Activated T-helper 1 cell treated with Interleukin-2 at 50 U/mL for 16 hours (primary cell): ENCODE results near the gene TMED6.

Experiments
- DNase-seq: peaks from one replicate; pipeline ENCODE4 v3.0.0-alpha.2; 2020; ENCODE audit warnings: low read depth

Gene TMED6

DNA sequence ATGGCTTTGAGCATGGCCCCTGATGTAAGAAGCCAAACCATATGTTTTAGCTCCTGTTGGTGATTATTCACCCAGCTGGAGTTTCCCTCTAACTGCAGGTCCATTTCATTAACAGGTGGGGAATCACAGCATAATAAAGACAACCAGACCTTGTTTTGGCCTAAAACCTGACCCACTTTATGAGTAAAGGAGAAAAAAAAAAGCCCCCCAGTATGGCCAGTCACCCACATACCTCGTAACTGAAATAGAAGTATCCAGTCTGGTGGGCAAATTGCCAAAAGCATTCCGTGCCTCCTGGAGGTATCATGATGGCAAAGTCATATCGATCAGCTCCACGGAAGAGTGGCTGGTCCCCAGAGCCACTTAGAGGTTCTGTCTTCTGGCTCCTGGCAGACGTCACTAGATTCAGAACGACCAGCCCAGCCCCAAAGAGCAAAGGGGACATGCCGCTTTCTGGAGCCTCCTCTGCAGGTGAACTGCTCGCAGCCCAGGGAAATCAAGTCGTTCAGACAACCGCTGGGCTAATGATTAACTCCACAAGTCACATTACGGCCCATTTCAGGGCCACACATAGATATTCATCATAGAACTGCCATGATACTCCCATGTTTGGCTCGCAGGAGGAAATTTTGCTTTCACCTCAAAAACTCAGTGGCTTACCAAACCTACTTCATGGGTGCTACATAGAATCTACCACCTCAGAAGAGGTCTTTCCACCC is at the start of gene TMED6:
TSS of gene TMED6 (minus strand) at position 478 of the 719 bp plus-strand sequence. CDS start at position 445, 33 bp downstream.
- DNase-seq = no peak

DNA sequence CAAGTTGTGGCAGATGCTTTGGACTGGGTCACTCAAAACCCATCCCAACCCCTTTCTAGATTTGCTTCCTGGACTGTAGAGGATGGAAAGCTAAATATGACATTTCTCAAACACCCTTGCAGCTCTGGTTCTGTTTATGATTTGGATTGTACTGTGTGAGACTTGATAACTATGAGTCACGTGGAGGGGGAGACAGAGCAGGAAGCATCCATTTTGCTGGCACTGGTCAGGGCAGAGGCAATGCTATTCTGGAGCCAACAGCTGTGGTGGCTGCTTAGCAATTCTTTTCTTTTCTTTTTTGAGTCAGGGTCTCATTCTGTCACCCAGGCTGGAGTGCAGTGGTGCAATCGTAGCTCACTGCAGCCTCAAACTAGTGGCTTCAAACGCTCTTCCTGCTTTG is 47.8 kb upstream of the TMED6 start:
- no peak for DNase-seq

DNA sequence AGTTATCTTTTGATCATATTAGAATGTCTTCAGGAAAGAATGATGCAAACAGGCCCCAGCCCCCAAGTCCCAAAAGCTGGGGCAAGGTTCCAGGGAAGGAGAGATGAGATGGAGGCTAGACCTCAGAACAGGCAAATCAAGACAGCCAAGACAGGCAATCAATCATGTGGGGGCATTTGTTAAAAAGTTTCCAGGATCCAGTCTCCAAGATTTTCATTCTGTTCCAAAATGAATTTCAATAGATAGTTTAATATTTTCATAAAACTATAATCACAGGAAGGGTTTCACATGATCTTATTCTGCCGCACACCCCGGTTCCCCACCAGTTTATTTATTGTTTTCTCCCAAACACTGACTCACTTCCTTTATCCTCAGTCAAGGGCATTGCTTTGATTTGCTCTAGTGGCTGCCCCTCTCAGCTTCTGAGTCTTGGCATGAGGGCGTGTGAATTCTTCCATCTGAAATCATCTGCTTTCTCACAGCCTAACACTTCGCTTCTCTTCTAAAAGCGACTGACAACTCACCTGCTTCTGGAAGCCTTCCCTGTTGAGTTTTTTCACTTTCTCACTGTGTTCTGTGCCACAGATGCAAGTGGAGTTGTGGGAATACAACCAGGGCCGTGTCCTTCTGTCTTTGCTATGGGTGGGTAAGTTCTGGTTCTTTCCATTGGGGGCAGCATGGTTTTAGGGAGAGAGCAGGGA is 46.4 kb upstream of the TMED6 start:
- DNase-seq = no peak

DNA sequence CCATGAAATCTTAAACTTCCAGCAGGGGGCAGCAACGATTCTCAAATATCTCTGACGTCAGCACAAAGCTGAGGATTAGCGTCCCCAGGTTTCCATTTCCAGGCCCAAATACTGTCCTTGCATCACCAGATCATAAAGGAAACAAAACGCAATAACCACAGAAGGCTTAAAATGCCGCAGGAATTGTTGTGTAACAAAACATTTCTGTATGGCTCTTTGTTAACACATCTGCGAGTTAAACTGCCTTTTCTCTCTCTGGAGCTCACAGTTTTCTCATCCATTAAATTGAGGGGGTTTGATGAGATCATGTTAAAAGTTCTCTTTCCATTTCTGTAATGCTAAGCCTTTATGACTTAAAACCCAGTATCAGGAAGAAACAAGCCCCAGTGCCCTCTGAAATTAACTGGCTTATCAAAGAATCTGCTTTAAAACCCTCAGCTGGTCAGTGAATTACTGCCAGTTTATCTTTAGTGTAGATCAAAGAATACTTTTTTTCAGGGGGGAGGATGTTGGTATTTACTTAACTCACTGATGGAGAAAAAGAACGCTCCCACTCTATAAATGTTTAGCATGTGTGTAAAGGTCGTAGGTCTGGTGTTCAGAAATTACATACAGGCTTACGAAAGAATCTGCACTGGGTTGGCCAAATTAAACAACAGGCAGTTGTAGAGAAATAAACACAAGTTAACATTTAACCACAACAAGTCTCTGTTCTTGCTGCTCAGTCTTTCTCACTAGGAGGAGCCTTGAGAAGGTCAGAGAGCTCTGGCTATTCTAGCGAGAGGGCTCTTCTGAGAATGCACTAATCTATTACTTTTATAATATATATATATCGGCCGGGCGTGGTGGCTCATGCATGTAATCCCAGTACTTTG is 44.8 kb upstream of the TMED6 start:
- peak; percentile 29 for DNase-seq

DNA sequence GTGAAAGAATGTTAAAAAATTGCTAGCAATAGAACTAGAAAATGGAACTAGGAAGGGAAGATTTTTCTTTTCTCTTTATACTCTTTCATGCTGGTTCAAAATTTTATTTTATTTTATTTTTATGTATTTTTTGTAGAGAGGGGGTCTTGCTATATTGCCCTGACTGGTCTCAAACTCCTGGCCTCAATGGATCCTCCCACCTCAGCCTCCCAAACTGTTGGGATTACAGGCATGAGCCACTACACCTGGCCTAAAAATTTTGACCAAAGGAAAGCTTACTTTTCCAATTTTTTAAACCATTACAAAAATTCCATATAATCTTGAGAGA is 44.2 kb upstream of the TMED6 start:
- no peak for DNase-seq

DNA sequence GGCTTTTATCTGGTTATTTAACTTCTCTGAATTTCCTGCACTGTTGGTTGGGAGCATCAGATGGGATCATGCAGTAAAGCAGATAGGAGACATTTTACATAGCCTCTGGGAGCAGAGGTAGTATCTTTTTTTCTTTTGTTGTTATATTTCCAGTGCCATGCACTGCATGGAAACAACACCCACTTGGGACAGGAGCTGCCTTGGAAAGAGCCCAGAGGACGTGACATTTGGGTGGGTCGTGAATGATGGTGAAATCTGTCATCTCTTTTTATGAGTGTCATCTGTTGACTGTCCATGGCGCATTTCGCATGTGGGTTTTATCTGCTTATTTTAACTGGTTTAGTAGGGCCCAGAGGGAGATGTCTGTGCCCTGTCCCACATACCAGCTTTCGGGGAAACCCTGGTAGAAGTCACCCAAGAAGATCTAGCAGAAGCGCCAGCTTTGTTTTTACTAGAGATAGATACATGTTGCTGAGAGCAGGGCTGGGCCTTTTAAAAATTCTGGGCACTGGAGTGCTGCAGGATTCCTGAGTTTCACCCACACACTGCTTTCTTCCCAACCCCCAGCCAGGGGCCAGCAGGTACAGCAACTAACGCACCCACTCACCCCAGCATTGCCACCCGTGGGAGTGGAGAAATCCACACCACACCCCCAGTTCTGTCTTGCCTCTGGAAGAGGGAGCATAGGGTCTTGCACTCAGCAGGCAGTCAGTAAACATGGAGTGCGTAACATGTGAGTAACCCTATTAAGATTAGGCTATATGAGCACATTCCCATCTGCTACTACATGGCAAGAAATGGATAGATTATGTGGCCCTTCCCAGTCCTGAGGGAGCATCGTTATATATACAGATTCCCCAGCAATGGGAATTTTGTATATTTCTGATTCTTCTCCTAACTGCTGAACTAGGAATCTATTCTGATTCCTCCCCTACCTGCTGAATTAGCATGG is 42.6 kb upstream of the TMED6 start:
- no peak for DNase-seq

DNA sequence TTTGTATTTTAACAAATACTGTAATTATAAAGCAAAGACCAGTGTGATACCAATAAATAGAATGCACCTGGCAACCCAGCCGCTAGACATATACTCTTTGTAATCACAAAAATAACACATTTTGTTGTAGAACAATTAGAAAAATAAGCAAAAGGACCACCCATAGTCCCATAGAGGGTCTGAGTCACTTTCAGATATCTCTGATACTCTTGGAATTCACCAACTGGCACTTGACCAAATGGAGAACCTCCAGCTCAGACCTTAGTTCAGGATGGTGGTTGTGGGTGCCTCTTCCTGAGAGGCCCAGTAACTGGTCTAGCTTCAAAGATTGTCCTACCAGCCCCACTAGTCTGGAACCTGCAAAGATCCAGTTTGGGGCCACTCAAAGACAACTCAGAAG is 35.0 kb upstream of the TMED6 start:
- DNase-seq = no peak

DNA sequence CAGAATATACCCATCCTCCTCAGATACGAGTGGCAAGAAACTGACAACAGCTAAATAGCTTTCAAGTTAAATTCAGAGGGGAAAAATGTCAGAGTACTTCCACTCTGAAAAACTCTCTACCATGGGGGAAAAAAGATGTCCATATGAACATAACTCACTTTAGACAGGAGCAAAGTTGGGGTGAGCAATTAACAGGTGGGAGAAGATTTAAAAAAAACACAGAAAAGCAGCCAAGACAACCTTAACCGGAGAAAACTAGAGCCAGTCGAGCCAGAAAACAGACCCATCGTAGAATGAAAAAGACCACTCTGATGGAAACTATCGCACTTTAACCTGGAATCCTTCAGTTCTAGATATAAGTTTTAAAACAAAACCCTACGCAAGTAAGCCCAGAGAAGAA is 33.4 kb upstream of the TMED6 start:
- no peak for DNase-seq

DNA sequence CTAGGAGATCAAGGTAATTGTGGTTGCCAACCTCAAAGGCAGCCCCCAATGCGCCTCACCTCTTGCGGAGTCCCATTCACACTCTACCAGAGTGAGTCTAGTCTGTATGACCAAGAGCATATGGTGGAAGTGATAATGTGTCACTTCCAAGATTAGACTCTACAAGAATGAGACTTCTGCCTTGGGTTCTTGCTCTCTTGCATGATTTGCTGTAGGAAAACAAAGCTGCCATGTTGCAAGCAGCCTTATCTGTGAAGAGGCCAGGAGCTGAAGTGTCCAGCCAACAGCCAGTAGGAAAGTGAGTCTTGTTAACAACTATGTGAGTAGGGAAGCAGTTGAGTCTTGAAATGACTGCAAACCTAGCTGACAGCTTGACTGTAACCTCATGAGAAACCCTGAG is 30.8 kb upstream of the TMED6 start:
- DNase-seq = no peak

DNA sequence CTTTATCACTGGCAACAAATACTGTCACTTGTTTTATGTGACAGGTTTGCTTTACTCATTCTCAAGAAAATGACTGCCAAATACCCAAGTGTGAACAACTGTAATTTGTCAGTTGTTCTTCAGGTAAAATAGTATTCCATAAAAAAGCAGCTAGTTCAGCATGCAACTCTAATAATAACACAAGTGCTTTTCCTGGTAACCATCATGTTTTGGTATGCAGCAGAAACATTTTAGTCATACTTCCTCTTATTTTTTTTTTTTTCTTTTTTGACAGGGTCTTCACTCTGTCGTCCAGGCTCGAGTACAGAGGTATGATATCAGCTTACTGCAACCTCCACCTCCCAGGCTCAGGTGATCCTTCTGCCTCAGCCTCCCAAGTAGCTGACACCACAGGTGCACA is 29.6 kb upstream of the TMED6 start:
- DNase-seq = no peak

DNA sequence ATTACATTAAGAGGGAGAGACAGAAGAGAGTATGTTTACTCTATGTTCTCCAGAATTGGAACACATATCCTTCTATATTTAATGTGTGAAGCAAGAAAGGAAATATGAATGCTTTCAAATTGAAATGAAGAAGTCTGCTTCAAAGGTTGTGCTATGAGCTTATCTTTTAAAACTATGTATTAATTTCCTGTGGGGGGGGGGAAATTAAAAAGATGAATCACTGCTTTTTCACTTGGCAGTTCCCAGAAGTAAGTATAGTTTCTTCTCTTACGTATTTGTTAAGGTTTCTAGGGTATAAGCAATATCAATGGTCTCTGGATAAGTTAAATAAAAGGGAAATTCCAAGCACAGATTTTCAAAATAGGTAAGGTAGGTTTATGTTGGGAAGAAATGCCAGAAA is 27.2 kb upstream of the TMED6 start:
- no peak for DNase-seq

DNA sequence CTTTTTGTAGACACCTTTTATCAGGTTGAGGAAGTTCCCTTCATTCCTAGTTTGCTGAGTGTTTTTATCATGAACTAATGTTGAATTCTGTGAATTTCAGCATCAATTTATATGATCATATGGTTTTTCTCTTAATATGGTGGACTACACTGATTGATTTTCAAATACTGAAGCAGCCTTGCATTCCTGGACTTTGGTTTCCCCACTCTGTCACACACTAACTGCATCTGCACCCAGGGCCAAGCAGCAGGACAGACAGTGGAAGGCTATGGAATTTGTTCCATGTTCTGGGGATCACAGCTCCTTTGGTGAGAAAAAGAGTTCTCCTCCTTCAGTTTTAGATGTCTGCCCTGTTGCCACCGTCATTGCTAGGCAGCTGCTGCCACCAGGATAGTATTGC is 26.4 kb upstream of the TMED6 start:
- no peak for DNase-seq

DNA sequence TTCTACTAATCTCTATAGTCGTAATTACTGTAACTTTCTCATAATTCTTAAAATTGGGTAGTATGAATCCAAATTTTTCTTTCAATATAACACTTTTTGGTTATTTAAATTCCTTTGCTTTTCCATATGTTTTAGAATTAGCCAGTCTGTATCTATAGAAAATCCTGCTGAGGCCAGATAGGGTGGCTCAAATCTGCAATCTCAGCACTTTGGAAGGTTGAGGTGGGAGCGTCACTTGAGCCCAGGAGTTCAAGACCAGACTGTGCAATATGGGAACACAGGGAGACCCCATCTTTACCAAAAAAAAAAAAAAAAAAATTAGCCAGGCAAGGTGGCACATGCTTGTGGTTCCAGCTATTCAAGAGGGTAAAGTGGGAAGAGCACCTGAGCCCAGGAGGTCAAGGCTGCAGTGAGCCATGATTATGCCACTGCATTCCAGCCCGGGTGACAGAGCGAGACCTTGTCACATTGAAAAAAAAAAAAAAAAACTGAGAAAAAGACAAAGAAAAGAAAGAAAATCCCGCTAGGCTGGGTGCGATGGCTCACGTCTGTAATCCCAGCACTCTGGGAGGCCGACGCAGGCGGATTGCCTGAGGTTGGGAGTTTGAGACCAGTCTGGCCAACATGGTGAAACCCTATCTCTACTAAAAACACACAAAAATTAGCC is 24.9 kb upstream of the TMED6 start:
- DNase-seq = no peak

DNA sequence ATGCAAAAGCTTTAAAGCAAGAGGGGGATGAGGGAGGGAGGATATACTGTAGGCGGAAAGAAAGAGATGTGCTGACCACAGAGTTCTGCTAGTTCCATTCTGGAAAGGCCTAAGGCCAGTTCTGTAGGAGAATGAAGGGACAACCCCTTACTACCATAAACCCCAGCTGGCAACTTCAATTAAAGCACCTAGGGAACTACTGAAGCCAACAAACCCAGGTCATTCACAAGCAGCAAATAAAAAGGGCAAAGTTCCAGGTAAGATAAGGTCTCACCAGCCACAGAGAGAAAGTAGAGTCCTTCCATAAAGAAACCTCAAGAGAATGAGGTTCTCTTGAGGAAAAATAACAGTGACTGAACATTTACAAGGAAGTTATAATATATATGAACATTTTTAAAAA is 21.4 kb upstream of the TMED6 start:
- DNase-seq = no peak

DNA sequence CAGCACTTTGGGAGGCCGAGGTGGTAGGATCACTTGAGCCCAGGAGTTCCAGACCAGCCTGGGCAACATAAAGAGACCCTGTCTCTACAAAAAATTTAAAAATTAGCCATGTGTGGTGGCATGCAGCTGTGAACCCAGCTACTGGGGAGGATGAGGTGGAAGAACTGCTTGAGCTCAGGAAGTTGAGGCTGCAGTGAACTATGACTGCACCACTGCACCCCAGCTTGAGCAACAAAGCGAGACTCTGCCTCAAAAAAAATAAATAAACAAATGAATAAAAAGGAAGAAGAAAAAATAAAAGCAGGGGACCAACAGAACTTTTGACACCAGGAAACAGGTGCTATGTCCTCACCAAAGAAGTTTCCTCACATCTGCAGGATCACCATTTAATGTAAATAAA is 20.0 kb upstream of the TMED6 start:
- DNase-seq = no peak

DNA sequence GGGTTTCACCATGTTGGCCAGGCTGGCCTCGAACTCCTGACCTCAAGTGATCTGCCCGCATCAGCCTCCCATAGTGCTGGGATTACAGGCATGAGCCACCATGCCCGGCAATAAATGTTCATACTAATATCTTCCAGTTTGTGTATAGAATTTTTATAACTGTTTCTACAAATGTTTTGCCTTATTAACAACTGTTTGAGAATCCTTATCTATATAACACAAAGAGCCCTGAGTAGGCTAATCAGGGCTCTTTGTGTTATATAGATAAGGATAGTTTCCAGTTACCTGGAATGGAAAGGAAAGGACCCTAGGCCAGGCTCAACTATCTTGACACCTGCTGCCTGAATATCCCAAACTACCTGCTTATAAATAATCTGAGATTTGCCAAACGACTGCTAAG is 17.3 kb upstream of the TMED6 start:
- no peak for DNase-seq

DNA sequence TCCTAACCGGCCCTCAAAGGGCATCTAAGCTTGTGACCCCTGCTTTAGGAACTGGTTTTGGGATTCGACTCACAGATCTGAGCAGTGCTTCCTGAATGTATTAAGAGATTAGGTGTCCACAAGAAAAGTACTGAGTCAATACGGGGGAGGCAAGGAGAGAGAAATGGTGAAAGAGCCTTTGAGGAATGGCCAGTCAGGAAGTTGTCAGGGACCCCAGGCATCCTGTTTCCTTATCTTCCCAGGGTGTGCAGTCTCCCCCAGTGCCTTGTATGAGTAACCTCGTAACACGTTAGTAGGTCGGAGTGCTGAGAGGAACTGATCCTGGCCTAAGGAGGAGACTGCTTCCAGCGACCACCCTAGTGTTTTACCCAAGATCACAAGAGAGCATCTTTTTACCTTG is 16.4 kb upstream of the TMED6 start:
- no peak for DNase-seq

DNA sequence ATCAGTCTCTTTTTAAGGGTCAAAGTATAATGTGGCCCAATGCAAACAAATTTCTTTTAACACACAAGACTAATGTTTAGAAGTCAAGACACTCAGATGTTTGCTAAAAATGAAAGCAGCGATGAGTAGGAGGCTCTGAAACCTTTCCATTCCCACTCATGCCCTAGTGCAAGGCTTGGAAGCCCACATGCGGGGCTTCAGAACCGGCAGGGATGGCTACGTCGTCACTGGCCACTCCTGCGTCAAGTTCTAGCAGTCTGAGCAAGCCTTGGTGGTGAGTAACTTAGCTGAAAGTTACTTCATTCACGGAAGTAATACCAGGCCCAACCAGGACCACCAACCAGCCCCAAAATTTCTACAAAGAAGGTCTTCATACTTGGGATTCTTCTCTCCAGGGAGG is 14.8 kb upstream of the TMED6 start:
- DNase-seq = no peak

DNA sequence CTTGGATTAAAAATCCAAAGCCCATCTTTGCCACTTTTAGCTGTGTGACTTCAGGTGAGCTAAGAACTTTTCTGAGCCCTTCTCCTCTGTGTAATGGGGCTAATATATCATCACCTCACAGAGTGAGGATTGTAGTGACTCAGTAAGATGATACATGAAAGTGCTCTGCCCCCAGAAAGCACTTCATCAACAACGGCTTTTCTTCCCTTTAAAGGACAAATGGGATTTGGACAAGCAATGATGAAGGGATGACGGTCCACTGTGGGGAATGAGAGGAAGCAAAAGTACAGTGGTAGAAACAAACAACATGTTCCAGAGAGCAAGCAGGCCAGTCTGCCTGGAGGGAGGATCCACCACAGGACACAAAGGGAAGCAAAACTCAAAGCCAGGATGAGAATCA is 14.3 kb upstream of the TMED6 start:
- DNase-seq = no peak

DNA sequence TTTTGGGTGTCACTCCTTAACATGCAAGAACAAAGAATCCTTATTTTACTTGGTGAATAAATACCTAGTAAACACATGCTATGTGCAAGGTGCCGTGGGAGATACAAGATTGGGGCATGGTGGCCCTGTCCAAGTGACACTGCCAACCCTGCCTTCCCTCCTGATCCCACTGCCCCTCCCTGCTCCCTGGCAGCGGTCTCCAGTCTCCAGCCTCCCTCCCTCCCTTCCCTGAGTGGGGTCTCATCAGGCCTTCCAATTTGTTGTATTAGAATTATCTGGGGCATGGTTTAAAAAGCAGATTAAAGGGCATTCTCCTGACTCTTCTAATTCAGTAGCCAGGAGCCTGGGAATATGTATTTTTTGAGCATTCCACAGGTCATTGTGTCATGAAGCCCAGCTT is 12.5 kb upstream of the TMED6 start:
- DNase-seq = no peak

DNA sequence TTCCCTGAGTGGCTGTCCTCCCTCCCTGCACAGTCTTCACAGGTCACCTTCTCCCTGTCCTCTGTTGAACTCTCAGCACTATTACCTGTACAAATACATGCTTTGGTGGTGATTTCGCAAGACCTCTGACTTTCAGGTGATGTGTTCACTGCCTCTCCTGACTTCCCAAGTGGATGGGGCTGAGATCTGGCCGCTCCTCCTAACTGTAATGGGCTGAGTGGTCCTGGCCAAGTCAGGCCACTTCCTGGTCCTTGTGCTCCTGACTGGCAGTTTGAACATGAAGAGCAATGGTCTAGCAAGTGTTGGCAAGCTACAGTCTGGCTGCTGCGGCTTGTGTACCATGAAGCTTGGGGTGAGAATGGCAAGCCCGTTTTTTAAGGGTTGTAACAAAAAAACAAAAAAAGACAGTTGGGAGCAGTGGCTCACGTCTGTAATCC is 11.7 kb upstream of the TMED6 start:
- no peak for DNase-seq
